DND-41 (cell line): ENCODE data around the gene POLD2.

ENCODE experiments used
- ATAC-seq: fragments of 200-7000 bp; cut with Tn5 transposase; 3 replicates; pipeline ENCODE4 v1.9.1; 2021; ENCODE audit warnings: low read depth; ENCODE audit not compliant: insufficient read depth
- DNase-seq: peaks from one replicate; pipeline ENCODE4 v3.0.0-alpha.2; 2020
- H2AFZ ChIP-seq: 2 replicates; pipeline ENCODE4 v1.6.0; 2012; ENCODE audit warnings: low read depth, low read length
- H3K27ac ChIP-seq: 2 replicates; pipeline ENCODE4 v1.5.1; 2012; ENCODE audit warnings: low read length, inconsistent platforms
- H3K27me3 ChIP-seq: fragments of 200-600 bp; sonication (generic); 2 replicates; pipeline ENCODE4 v1.6.0; 2012; ENCODE audit warnings: low read length, mild to moderate bottlenecking, inconsistent platforms; ENCODE audit not compliant: insufficient read depth, poor library complexity
- H3K36me3 ChIP-seq: 2 replicates; pipeline ENCODE4 v1.5.1; 2012; ENCODE audit warnings: low read length, inconsistent platforms; ENCODE audit not compliant: insufficient read depth
- H3K4me1 ChIP-seq: 2 replicates; pipeline ENCODE4 v1.5.1; 2012; ENCODE audit warnings: mild to moderate bottlenecking, low read length; ENCODE audit not compliant: insufficient read depth
- H3K4me2 ChIP-seq: 2 replicates; pipeline ENCODE4 v1.6.0; 2012; ENCODE audit warnings: mild to moderate bottlenecking, moderate library complexity, low read length, inconsistent platforms; ENCODE audit not compliant: insufficient read depth
- H3K4me3 ChIP-seq, 2 experiments: fragments of 200-600 bp in 1 of 2; shearing (Covaris generic) in 1 of 2; 2 replicates each; pipeline ENCODE4 v1.5.1; 2012 to 2016; ENCODE audit warnings: inconsistent platforms in 2 of 2, low read length in 2 of 2, mild to moderate bottlenecking in 2 of 2, low read depth in 1 of 2, moderate library complexity in 1 of 2
- H3K79me2 ChIP-seq: 2 replicates; pipeline ENCODE4 v1.6.0; 2012; ENCODE audit warnings: low read length, inconsistent platforms; ENCODE audit not compliant: insufficient read depth
- H3K9ac ChIP-seq: 2 replicates; pipeline ENCODE4 v1.6.0; 2012; ENCODE audit warnings: low read depth, mild to moderate bottlenecking, inconsistent platforms, low read length, moderate library complexity
- H3K9me3 ChIP-seq: 2 replicates; pipeline ENCODE4 v1.5.1; 2012; ENCODE audit warnings: low read length, moderate library complexity, mild to moderate bottlenecking, inconsistent platforms; ENCODE audit not compliant: insufficient read depth, severe bottlenecking
- H4K20me1 ChIP-seq: 2 replicates; pipeline ENCODE4 v1.6.0; 2012; ENCODE audit warnings: low read length; ENCODE audit not compliant: insufficient read depth
- EZH2 ChIP-seq: IDR thresholded peaks from 3 replicates; pipeline ENCODE4 v1.6.1; 2012; ENCODE audit warnings: borderline replicate concordance, low read depth, mild to moderate bottlenecking, moderate library complexity, low read length, inconsistent platforms; ENCODE audit not compliant: severe bottlenecking
- TF ChIP-seq, protein P1 (sequence below): IDR thresholded peaks from 2 replicates; pipeline ENCODE4 v1.5.1; 2012; ENCODE audit warnings: borderline replicate concordance, low read length, moderate library complexity, mild to moderate bottlenecking; ENCODE audit not compliant: poor library complexity, severe bottlenecking; ENCODE audit errors: extremely low read depth

Gene POLD2

DNA sequence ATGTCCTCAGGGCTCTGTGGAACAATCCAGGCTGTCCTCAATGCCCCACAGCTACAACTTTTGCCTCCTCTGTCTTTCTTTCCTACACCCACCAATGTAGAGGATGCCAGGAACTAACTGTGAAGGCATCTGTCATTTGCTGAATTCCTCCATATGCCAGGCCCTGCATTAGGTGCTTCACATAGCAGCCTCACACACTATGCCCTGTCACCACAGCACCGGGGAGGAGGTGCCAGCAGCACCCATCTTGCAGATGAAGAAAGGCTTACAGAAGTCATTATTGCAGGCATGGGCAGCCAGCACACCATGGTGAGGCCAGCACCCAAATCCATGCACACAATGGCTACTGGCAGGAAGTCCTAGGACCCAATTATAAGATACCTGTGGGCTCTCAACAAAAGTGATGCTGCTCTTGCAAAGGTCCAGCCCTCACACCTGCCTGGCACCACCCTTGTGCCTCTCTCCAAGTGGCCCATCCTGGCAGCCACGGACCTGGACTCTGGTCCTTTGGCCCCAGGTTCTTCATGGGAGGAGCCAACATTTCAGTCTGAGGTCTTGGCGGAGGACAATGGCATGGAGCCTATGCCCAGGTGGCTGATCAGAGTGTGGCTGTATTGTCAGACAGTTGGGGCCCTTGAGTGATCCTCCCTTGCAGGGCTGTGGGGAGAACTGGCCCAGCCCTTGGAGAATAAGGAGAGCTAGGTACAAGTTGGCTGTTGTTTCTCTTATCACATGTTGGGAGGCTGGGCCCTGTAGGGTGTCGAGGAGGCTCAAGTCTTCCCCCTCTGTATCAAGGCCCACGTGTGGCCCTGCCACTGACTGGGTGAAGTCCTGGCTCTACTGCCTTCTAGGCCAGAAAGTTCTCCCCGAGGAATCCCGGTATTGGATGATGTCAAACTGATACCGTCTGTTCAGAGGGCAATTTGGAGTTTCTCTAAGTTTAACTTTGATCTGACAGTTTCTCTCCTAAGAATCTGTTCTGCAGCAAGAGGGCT lies 32.1 kb upstream of the POLD2 start:
- ATAC-seq = no peak
- Histone ChIP-seq H3K4me2 (no peak overlapping the region), H2AFZ (no peak overlapping the region), H3K4me1 (no peaks in the 10 kb centered on the region), H3K27me3 (no peaks in the 10 kb centered on the region), H3K79me2 (no peaks in the 10 kb centered on the region), H3K36me3 (no peaks in the 10 kb centered on the region), H3K9ac (no peak overlapping the region), H4K20me1 (no peaks in the 10 kb centered on the region; the same call in 1 of the 2 replicates), H3K9me3 (no peaks in the 10 kb centered on the region), H3K27ac (no peak overlapping the region), H3K4me3 (no peak overlapping the region)
- DNase-seq = no peak
- TF ChIP-seq EZH2 = no peak
- TF ChIP-seq, protein P1, sequence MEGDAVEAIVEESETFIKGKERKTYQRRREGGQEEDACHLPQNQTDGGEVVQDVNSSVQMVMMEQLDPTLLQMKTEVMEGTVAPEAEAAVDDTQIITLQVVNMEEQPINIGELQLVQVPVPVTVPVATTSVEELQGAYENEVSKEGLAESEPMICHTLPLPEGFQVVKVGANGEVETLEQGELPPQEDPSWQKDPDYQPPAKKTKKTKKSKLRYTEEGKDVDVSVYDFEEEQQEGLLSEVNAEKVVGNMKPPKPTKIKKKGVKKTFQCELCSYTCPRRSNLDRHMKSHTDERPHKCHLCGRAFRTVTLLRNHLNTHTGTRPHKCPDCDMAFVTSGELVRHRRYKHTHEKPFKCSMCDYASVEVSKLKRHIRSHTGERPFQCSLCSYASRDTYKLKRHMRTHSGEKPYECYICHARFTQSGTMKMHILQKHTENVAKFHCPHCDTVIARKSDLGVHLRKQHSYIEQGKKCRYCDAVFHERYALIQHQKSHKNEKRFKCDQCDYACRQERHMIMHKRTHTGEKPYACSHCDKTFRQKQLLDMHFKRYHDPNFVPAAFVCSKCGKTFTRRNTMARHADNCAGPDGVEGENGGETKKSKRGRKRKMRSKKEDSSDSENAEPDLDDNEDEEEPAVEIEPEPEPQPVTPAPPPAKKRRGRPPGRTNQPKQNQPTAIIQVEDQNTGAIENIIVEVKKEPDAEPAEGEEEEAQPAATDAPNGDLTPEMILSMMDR = no peak

DNA sequence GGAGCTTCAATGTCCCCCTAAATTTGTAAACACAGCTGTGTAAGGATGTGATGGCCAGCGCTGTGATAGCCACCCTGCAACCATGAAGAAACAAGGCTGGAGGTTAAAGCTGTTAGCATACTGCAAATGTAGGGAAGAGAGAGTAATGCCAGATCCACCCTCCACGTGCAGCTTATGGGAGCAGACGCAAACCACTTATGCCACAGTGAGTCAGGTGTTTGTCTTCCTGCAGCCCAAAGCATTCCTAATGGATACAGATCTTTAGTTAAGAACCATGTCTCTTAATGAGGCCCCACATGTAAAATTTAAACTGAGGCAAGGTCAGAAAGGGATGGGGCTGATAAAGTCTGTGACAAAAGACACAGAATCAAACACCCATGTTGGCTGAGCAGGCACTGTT lies 31.4 kb upstream of the POLD2 start:
- Histone ChIP-seq H3K36me3 (no peaks in the 10 kb centered on the region), H3K9me3 (no peaks in the 10 kb centered on the region)
- DNase-seq = no peak

DNA sequence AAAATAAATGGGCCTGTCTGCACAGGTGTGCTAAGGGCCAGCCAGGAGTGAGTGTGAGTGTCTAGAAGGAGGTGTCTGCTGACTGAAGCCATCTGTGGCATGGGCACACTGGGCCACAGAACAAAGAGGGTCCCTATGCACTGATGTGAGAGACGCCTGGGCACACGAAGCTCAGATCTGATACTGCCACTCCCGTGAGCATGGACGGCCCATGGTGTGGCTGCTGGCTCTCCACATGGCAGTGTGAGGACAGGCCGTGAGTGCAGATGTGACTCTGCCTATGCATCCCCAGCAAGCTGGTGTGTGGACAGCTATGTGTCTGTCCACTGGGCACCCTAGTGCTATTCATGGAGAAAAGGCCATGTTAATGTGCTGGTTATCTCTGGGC lies 30.6 kb upstream of the POLD2 start:
- Histone ChIP-seq H3K9ac (no peak overlapping the region), H3K36me3 (no peaks in the 10 kb centered on the region)
- DNase-seq = no peak

More for the DNA sequence above, 31.4 kb upstream of the POLD2 start:
- Histone ChIP-seq H3K4me2 (no peak overlapping the region), H4K20me1 (no peaks in the 10 kb centered on the region; the same call in 1 of the 2 replicates), H3K79me2 (no peaks in the 10 kb centered on the region), H3K4me3 (no peak overlapping the region), H3K27ac (no peak overlapping the region), H3K27me3 (no peaks in the 10 kb centered on the region), H3K4me1 (no peaks in the 10 kb centered on the region), H3K9ac (no peak overlapping the region), H2AFZ (no peak overlapping the region)
- TF ChIP-seq, protein P1 = no peak
- no peak for TF ChIP-seq EZH2
- ATAC-seq = no peak

More for the DNA sequence above, 30.6 kb upstream of the POLD2 start:
- Histone ChIP-seq H3K27me3 (no peaks in the 10 kb centered on the region), H2AFZ (no peak overlapping the region), H3K4me1 (no peaks in the 10 kb centered on the region), H4K20me1 (no peaks in the 10 kb centered on the region), H3K27ac (no peak overlapping the region), H3K9me3 (no peaks in the 10 kb centered on the region), H3K4me2 (no peak overlapping the region), H3K4me3 (no peak overlapping the region), H3K79me2 (no peaks in the 10 kb centered on the region)
- no peak for ATAC-seq
- TF ChIP-seq, protein P1 = no peak
- TF ChIP-seq EZH2 = no peak
